ENCODE data around the gene ECHDC1.
"Not testable (repeated sequence)": the region's sequence is repeated elsewhere in the genome, so short reads cannot be mapped to it uniquely, and the experiment has no call there.

Gene ECHDC1

GRCh38 chr6:127342946-127343808, at the start of gene ECHDC1:
TSS of gene ECHDC1 (minus strand) at chr6:127343609. CDS start at chr6:127331028, 12,581 bp downstream.
- Histone ChIP-seq H3K9me3 (no peaks in the 10 kb centered on the region; the same call in 1 of the 2 replicates), H3K27me3 (ENCODE audit: low read depth) (no peaks in the 10 kb centered on the region), H3K36me3 (replicated peaks) (no peaks in the 10 kb centered on the region), H3K4me3 (no peak within 1 kb of the TSS), H3K4me1 (peaks cover 8% of the 10 kb centered on the region)
- no peak for DNase-seq (ENCODE audit: low spot score in 2 of 2)
- in situ Hi-C loops (cut with MboI; ENCODE audit: low sequenced_read_pairs) = no loop called here

- H3K4me1 ChIP-seq = no peaks in the 10 kb centered on the region
- H3K4me3 ChIP-seq = no peak overlapping the region
- H3K36me3 ChIP-seq (replicated peaks) = no peaks in the 10 kb centered on the region
- in situ Hi-C loops (cut with MboI; ENCODE audit: low sequenced_read_pairs) = no loop called here
- DNase-seq (ENCODE audit: low spot score in 2 of 2) = no peak
- H3K9me3 ChIP-seq = no peaks in the 10 kb centered on the region
- 0 out of 2 replicates have a peak, but pooled peaks cover 2% of the 10 kb centered on the region for H3K27me3 ChIP-seq (ENCODE audit: low read depth)
These were observed 48.9 kb upstream of the ECHDC1 start for GRCh38 chr6:127392301-127392700.

- Histone ChIP-seq H3K27me3 (ENCODE audit: low read depth) (0 out of 2 replicates have a peak, but pooled peaks cover 2% of the 10 kb centered on the region), H3K4me1 (no peaks in the 10 kb centered on the region), H3K36me3 (replicated peaks) (no peaks in the 10 kb centered on the region), H3K9me3 (no peaks in the 10 kb centered on the region), H3K4me3 (no peak overlapping the region)
- no peak for DNase-seq (ENCODE audit: low spot score in 2 of 2)
- in situ Hi-C loops (cut with MboI; ENCODE audit: low sequenced_read_pairs) = no loop called here
These were observed 47.9 kb upstream of the ECHDC1 start for GRCh38 chr6:127391094-127391953.

- H3K9me3 ChIP-seq = no peaks in the 10 kb centered on the region
- H3K27me3 ChIP-seq (ENCODE audit: low read depth) = 0 out of 2 replicates have a peak, but pooled peaks cover 2% of the 10 kb centered on the region
- in situ Hi-C loops (cut with MboI; ENCODE audit: low sequenced_read_pairs) = no loop called here
- H3K4me1 ChIP-seq = no peaks in the 10 kb centered on the region
- DNase-seq (ENCODE audit: low spot score in 2 of 2) = no peak
- no peaks in the 10 kb centered on the region for H3K36me3 ChIP-seq (replicated peaks)
- H3K4me3 ChIP-seq = no peak overlapping the region
These were observed 46.3 kb upstream of the ECHDC1 start for GRCh38 chr6:127389706-127390105.

GRCh38 chr6:127385668-127386430, 42.4 kb upstream of the ECHDC1 start:
- 0 out of 2 replicates have a peak, but pooled peaks cover 2% of the 10 kb centered on the region for H3K27me3 ChIP-seq (ENCODE audit: low read depth)
- no peak for DNase-seq (ENCODE audit: low spot score in 2 of 2)
- H3K4me1 ChIP-seq = no peaks in the 10 kb centered on the region
- no peaks in the 10 kb centered on the region for H3K36me3 ChIP-seq (replicated peaks)
- in situ Hi-C loops (cut with MboI; ENCODE audit: low sequenced_read_pairs) = no loop called here
- H3K9me3 ChIP-seq = no peaks in the 10 kb centered on the region
- no peak overlapping the region for H3K4me3 ChIP-seq

- H3K9me3 ChIP-seq; H3K36me3 ChIP-seq (replicated peaks); in situ Hi-C loops (cut with MboI; ENCODE audit: low sequenced_read_pairs); H3K4me3 ChIP-seq; H3K4me1 ChIP-seq; DNase-seq (ENCODE audit: low spot score in 2 of 2); H3K27me3 ChIP-seq (ENCODE audit: low read depth): not testable (repeated sequence)
These were observed 41.4 kb upstream of the ECHDC1 start for GRCh38 chr6:127384848-127385247.

GRCh38 chr6:127383988-127384387, 40.6 kb upstream of the ECHDC1 start:
- Histone ChIP-seq H3K9me3 (no peaks in the 10 kb centered on the region), H3K27me3 (ENCODE audit: low read depth) (no peaks in the 10 kb centered on the region), H3K36me3 (replicated peaks) (no peaks in the 10 kb centered on the region), H3K4me1 (no peaks in the 10 kb centered on the region), H3K4me3 (no peak overlapping the region)
- in situ Hi-C loops (cut with MboI; ENCODE audit: low sequenced_read_pairs) = no loop called here
- no peak for DNase-seq (ENCODE audit: low spot score in 2 of 2)

- no peaks in the 10 kb centered on the region for H3K4me1 ChIP-seq
- in situ Hi-C loops (cut with MboI; ENCODE audit: low sequenced_read_pairs) = no loop called here
- no peaks in the 10 kb centered on the region for H3K36me3 ChIP-seq (replicated peaks)
- no peak for DNase-seq (ENCODE audit: low spot score in 2 of 2)
- H3K27me3 ChIP-seq (ENCODE audit: low read depth) = no peaks in the 10 kb centered on the region
- H3K9me3 ChIP-seq = no peaks in the 10 kb centered on the region
- no peak overlapping the region for H3K4me3 ChIP-seq
These were observed 39.0 kb upstream of the ECHDC1 start for GRCh38 chr6:127382413-127382812.

GRCh38 chr6:127381384-127381783, 38.0 kb upstream of the ECHDC1 start:
- no peaks in the 10 kb centered on the region for H3K36me3 ChIP-seq (replicated peaks)
- in situ Hi-C loops (cut with MboI; ENCODE audit: low sequenced_read_pairs) = no loop called here

GRCh38 chr6:127376685-127377084, 33.3 kb upstream of the ECHDC1 start:
- Histone ChIP-seq H3K4me1 (no peaks in the 10 kb centered on the region), H3K27me3 (ENCODE audit: low read depth) (no peaks in the 10 kb centered on the region), H3K36me3 (replicated peaks) (no peaks in the 10 kb centered on the region), H3K4me3 (no peak overlapping the region), H3K9me3 (no peaks in the 10 kb centered on the region)
- no peak for DNase-seq (ENCODE audit: low spot score in 2 of 2)
- in situ Hi-C loops (cut with MboI; ENCODE audit: low sequenced_read_pairs) = no loop called here

More at GRCh38 chr6:127381384-127381783, 38.0 kb upstream of the ECHDC1 start:
- Histone ChIP-seq H3K4me3 (no peak overlapping the region), H3K4me1 (no peaks in the 10 kb centered on the region), H3K27me3 (ENCODE audit: low read depth) (no peaks in the 10 kb centered on the region), H3K9me3 (no peaks in the 10 kb centered on the region)
- DNase-seq (ENCODE audit: low spot score in 2 of 2) = no peak

GRCh38 chr6:127367023-127367375, 23.6 kb upstream of the ECHDC1 start:
- Histone ChIP-seq H3K4me3 (no peak overlapping the region), H3K27me3 (ENCODE audit: low read depth) (no peaks in the 10 kb centered on the region), H3K4me1 (no peaks in the 10 kb centered on the region), H3K9me3 (no peaks in the 10 kb centered on the region), H3K36me3 (replicated peaks) (no peaks in the 10 kb centered on the region)
- in situ Hi-C loops (cut with MboI; ENCODE audit: low sequenced_read_pairs) = no loop called here
- no peak for DNase-seq (ENCODE audit: low spot score in 2 of 2)

- H3K9me3 ChIP-seq = no peaks in the 10 kb centered on the region
- no peak overlapping the region for H3K4me3 ChIP-seq
- in situ Hi-C loops (cut with MboI; ENCODE audit: low sequenced_read_pairs) = no loop called here
- H3K36me3 ChIP-seq (replicated peaks) = no peaks in the 10 kb centered on the region
- no peak for DNase-seq (ENCODE audit: low spot score in 2 of 2)
- no peaks in the 10 kb centered on the region for H3K4me1 ChIP-seq
- no peaks in the 10 kb centered on the region for H3K27me3 ChIP-seq (ENCODE audit: low read depth)
These were observed 23.0 kb upstream of the ECHDC1 start for GRCh38 chr6:127366282-127367022.

GRCh38 chr6:127365874-127366273, 22.5 kb upstream of the ECHDC1 start:
- no peaks in the 10 kb centered on the region for H3K4me1 ChIP-seq
- no peaks in the 10 kb centered on the region for H3K9me3 ChIP-seq
- no peaks in the 10 kb centered on the region for H3K27me3 ChIP-seq (ENCODE audit: low read depth)
- in situ Hi-C loops (cut with MboI; ENCODE audit: low sequenced_read_pairs) = no loop called here
- no peaks in the 10 kb centered on the region for H3K36me3 ChIP-seq (replicated peaks)
- H3K4me3 ChIP-seq = no peak overlapping the region
- DNase-seq (ENCODE audit: low spot score in 2 of 2) = no peak
